Testis (tissue), 2 donors: ENCODE measurements around the gene SIL1.

ENCODE experiments used
- POLR2A ChIP-seq: fragments of 450-650 bp; IDR thresholded peaks from one replicate; pipeline ENCODE4 v1.6.1; 2017; ENCODE audit warnings: antibody characterized with exemption, mild to moderate bottlenecking, moderate library complexity
- TF ChIP-seq, protein P1 (sequence below), 3 experiments: fragments of 450-650 bp in 2 of 3; fragments of 200-600 bp in 1 of 3; sonication (generic) in 1 of 3; IDR thresholded peaks; one replicate each; pipeline ENCODE4 v1.5.1; 2016 to 2019; ENCODE audit warnings: antibody characterized with exemption in 3 of 3, mild to moderate bottlenecking in 2 of 3, moderate library complexity in 1 of 3

DNA sequence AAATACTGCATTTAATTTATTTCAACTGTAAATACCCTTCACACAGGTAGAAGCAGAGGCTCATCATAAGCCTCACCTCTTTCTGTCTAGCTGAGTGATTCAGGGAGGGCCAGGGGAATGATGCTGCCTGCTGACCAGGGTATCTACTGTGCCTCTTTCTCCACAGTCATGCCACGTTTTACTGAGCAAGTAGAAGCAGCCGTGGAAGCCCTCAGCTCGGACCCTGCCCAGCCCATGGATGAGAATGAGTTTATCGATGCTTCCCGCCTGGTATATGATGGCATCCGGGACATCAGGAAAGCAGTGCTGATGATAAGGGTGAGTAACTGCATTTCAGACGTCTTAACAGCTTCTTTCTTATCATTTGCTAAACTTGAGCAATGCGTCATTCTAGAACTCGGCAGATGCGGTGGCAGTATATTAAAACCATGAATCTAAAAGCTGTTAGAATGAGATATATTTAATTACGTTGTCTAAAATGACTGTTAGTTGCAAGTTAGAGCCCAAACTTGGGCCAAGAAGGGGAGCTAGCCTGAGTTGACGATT, 273.0 kb downstream of the SIL1 start:
- TF ChIP-seq, protein P1, sequence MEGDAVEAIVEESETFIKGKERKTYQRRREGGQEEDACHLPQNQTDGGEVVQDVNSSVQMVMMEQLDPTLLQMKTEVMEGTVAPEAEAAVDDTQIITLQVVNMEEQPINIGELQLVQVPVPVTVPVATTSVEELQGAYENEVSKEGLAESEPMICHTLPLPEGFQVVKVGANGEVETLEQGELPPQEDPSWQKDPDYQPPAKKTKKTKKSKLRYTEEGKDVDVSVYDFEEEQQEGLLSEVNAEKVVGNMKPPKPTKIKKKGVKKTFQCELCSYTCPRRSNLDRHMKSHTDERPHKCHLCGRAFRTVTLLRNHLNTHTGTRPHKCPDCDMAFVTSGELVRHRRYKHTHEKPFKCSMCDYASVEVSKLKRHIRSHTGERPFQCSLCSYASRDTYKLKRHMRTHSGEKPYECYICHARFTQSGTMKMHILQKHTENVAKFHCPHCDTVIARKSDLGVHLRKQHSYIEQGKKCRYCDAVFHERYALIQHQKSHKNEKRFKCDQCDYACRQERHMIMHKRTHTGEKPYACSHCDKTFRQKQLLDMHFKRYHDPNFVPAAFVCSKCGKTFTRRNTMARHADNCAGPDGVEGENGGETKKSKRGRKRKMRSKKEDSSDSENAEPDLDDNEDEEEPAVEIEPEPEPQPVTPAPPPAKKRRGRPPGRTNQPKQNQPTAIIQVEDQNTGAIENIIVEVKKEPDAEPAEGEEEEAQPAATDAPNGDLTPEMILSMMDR (IDR thresholded peaks at IDR 0.05): no peak
- TF ChIP-seq POLR2A: no peak
